Measurements from ENCODE around the gene PANK3.
"Not testable (repeated sequence)": the region's sequence is repeated elsewhere in the genome, so short reads cannot be mapped to it uniquely, and the experiment has no call there.

Gene PANK3

GRCh38 chr5:168578538-168579487, at the start of gene PANK3:
Gene PANK3, minus strand, starts transcription at chr5:168579368. Its CDS starts 85 bp downstream, at chr5:168579283.
- peak; percentile 72 for DNase-seq

GRCh38 chr5:168624850-168625364, 45.7 kb upstream of the PANK3 start:
- no peak for DNase-seq

DNA sequence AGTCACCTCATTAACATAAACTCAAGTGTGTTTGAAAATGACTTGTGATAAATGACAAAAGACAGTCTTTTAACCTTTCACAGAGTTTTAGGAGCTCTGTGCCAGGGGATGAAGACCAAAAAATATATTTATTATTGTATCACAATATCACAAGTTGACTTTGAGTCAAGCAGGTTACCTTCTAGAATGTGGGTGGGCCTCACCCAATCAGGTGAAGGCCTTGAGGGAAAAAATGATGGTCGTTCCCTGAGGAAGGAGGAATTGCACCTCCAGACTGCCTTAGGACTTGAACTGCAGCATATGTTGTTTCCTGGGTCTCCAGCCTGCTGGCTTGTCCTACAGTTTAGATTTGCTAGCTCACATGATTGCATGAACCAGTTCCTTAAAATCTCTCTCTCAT, 41.6 kb upstream of the PANK3 start:
- no peak for DNase-seq

DNA sequence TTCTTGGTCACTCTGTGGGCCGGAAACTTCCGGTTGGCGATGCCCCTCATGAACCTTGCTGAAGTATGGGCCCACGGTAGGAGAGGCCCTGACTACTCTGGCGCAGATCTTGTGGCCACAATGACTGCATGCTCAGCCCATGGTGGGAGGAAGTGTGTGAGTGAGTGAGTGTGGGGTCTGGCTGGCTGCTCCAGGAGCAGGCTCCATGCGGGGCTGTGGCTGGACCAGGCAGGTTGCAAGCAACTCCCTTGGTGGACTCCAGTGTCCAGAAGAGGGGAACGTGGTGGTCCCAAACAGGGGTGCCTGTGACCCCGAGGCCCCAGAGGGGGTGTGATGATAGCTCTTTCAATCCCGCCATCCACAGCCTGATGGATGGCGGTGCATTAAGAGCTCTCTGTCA, 35.5 kb upstream of the PANK3 start:
- DNase-seq, result no peak

- no peak for DNase-seq
Observed at GRCh38 chr5:168613996-168614395, 34.8 kb upstream of the PANK3 start.

DNA sequence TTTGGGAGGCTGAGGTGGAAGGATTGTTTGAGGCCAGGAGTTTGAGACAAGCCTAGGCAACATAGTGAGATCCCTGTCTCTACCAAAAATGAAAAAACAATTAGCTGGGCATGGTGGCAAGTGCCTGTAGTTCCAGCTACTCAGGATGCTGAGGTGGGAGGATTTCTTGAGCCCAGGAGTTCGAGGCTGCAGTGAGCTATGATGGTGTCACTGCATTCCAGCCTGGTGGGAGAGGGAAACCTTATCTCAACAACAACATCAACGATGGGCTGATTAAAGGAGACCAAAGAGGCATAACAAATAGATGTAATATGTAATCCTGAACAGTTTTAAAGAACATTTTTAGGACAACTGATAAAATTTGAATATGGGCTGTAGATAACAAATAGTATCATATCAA, 34.2 kb upstream of the PANK3 start:
- no peak for DNase-seq

- DNase-seq, result no peak
Observed at GRCh38 chr5:168612996-168613395, 33.8 kb upstream of the PANK3 start.

GRCh38 chr5:168612123-168612522, 33.0 kb upstream of the PANK3 start:
- DNase-seq, result no peak

- DNase-seq, result no peak
Observed at GRCh38 chr5:168611165-168611564, 32.0 kb upstream of the PANK3 start.

DNA sequence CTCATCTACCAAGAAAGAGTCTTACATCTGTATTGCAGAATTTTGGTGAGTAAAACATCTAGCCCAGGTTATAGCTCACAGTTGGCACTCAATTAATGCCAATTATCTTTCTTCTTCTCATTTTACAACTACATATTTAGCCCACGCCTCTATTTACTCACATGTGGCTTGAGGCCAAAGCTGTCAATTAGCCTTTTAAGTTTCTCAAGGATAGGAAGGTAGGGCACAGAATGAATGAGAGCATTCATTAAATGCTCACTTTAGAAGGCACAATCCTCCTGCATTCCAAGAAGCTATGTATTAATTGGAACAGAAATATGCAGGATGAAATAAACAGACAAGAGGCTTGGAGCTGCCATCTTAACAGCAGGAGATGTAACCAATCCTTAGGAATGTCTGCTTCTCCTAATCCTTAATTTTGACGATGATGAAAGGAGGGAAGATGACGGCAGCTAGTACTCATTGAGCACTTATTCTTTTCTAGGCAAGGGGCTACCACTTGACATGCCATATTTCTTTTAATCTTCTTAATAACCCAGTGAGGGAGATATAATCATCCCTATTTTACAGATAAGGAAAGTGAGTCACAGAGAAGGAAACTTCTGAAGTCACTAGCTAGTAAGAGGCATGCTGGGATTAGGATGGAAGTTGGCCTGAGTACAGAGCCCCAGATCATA, 30.8 kb upstream of the PANK3 start:
- no peak for DNase-seq

DNA sequence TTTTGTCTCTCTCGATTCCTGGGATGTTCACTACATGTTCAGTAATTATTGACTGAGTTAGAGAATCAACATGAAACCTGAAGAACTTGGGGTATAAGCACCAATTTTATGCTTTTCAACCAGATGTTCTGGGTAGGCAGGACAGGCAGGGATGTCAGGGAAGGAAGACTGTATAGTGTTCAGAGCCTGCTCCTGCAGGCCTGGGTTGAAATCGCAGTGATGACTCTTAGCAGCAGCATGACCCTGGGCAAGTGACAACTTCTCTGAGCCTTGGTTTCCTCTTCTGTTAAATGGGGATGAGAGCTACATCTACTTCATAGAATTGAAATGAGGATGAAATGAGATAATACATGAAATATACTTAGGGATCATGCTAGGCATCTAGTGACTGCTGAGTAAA, 29.7 kb upstream of the PANK3 start:
- DNase-seq, result no peak

DNA sequence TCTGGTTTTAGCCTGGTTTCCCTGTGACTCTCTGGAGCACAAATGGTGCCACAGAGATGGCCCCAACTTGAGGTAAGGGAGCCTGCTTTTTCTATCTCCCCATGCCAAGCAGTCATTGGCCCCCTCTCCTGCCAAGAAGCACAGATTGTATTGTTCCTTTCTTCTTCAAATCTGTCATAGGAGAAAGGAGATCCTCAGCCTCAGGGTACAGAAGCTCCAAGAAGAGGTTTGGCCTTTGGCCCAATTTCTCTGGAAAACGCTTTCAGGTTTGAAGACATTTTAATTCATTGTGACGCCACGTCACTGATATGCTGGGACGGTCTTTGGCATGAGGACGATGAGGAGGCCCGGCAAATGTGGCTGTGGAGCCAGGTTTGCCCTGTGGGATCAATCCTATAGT, 29.2 kb upstream of the PANK3 start:
- no peak for DNase-seq

DNA sequence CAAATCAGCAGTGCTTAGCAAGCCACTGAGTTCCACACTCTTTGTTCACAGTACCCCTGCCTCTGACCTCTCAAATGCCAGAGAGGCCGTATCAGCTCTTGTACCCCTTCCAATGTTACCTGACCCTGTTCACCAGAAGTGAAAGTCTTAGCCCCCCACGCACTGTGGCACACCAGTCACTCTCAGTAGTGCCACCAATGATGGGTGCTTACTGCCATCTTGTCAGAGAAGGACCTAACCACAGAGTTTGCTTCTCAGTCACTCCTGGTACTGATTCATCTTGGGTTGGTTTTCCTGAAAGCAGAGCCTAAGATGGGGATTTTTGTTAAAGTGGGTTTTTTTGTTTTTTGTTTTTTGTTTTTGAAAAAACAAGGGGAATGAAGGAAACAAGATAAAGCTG, 28.8 kb upstream of the PANK3 start:
- no peak for DNase-seq

DNA sequence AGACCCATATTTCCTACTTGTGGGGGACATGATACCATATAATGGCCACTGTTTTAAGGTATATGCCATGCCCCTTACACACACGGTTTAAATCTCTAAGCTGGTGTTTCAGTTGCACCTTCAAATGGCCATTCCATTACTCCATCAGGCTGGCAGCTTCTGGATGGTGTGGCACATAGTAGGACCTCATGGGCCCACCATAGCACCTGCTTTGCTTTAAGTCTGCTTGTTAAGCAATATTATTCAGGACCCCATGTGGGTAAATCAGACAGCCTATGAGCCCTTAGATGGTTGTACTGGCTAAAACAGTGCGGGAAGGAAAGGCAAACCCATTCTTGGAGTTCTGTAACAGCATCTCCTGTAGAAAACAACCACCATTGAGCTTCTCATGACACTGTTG, 27.4 kb upstream of the PANK3 start:
- DNase-seq, result no peak

GRCh38 chr5:168604436-168604835, 25.3 kb upstream of the PANK3 start:
- DNase-seq, result no peak

GRCh38 chr5:168603746-168604145, 24.6 kb upstream of the PANK3 start:
- no peak for DNase-seq

DNA sequence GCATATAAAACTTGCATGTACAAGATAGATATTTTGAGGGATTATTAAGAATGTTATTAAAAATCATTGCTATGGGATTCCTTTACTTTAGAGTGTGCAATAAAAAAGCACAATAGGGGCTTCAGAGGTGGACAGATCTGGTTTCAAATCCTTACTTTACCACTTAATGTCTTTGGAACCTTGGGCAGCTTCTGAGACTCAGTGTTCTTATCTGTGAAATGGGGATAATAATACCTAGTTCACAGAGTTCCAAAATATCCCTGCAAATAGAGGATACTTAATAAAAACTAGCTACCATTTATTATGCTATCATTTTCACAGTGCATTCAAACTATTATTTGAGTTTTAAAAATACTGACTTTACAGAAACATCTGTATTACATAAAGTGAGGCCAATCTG, 23.3 kb upstream of the PANK3 start:
- DNase-seq, result no peak

DNA sequence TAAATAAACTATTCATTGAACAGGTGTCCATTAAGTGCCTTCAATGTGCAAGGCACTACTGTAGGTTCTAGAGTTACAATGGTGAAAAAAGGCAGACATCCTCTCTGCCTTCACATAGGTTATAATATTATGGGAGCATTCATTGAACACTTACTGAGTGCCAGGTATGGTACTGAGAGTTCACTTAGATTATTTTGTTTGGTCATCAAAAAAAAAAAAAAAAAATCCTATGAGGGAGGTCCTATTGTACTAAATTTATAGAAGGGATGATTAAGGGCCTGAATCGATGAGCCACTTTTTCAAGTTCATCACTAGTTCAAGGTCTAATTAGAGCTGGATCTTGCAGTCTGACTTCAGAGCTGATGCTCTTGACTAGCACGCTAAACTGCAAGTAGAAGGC, 22.8 kb upstream of the PANK3 start:
- no peak for DNase-seq

GRCh38 chr5:168600409-168600808, 21.2 kb upstream of the PANK3 start:
- no peak for DNase-seq

DNA sequence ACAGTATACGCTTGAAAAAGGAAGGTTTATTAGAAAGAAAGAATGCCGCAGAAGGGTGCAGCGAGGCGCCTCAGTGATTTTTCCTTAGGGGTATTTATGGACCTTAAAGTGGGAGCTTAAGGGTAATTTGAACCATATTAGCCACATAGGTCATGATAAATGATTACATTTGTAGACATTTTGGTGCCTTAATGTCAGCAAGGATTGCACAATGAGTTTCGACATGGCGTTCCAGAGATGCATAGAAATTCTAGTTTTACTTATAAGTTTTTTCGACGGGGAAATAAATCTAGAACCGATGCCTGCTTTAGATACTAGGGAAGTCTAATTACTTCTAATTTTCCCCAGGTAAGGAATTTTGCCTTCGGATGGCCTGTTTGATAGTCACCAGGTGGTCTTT, 20.7 kb upstream of the PANK3 start:
- DNase-seq, result no peak

- no peak for DNase-seq
Observed at GRCh38 chr5:168598639-168599038, 19.5 kb upstream of the PANK3 start.

DNA sequence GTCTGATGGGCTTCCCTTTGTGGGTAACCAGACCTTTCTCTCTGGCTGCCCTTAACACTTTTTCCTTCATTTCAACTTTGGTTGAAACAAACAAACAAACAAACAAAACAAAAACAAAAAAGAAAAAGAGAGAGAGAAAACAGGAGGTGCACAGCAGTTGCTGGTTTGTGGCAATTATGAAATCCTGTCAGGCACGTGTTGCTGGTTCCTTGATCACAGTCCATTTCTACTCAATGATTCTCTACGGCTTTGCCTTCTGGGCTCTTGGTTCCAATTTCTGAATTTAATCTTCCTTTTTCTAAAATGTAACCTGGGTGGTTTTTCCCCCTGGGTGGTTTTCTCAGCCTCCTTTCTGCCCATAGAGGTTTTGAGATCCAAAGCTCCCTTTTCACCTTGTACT, 17.8 kb upstream of the PANK3 start:
- no peak for DNase-seq

DNA sequence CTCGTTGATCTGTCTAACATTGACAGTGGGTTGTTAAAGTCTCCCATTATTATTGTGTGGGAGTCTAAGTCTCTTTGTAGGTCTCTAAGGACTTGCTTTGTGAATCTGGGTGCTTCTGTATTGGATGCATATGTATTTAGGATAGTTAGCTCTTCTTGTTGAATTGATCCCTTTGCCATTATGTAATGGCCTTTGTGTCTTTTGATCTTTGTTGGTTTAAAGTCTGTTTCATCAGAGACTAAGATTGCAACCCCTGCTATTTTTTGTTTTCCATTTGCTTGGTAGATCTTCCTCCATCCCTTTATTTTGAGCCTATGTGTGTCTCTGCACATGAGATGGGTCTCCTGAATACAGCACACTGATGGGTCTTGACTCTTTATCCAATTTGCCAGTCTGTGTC, 17.0 kb upstream of the PANK3 start:
- DNase-seq, result not testable (repeated sequence)

GRCh38 chr5:168592014-168592368, 12.8 kb upstream of the PANK3 start:
- DNase-seq, result no peak
